ENCODE data around the gene TEX29.

TEX29 gene

GRCh38 chr13:111275995-111276618 lies 44.3 kb upstream of the TEX29 start:
- Histone ChIP-seq H3K79me2 (ENCODE audit: insufficient read depth, low read depth) (no peaks in the 10 kb centered on the region), H3K4me1 (ENCODE audit: low read depth, poor library complexity, severe bottlenecking) (no peaks in the 10 kb centered on the region), H3K27me3 (ENCODE audit: insufficient read depth, low read depth) (no peaks in the 10 kb centered on the region), H3K4me2 (no peak overlapping the region), H2AFZ (ENCODE audit: low read depth) (no peak overlapping the region), H3K4me3 (IDR thresholded peaks at IDR 0.05; ENCODE audit: insufficient read depth, low read depth, low read length) (no peak overlapping the region), H4K20me1 (ENCODE audit: insufficient read depth) (no peaks in the 10 kb centered on the region), H3K36me3 (ENCODE audit: insufficient read depth) (no peaks in the 10 kb centered on the region), H3K9ac (no peak overlapping the region), H3K27ac (no peak overlapping the region)
- TF ChIP-seq CTCF (conservative IDR thresholded peaks at IDR 0.05; ENCODE audit: low read depth, low read length) = no peak

GRCh38 chr13:111278258-111278657 lies 42.2 kb upstream of the TEX29 start:
- Histone ChIP-seq H3K4me2 (no peak overlapping the region), H3K4me3 (IDR thresholded peaks at IDR 0.05; ENCODE audit: insufficient read depth, low read depth, low read length) (no peak overlapping the region), H3K9ac (no peak overlapping the region), H3K79me2 (ENCODE audit: insufficient read depth, low read depth) (no peaks in the 10 kb centered on the region), H2AFZ (ENCODE audit: low read depth) (no peak overlapping the region), H3K36me3 (ENCODE audit: insufficient read depth) (no peaks in the 10 kb centered on the region), H3K27me3 (ENCODE audit: insufficient read depth, low read depth) (no peaks in the 10 kb centered on the region), H3K27ac (no peak overlapping the region), H4K20me1 (ENCODE audit: insufficient read depth) (no peaks in the 10 kb centered on the region), H3K4me1 (ENCODE audit: low read depth, poor library complexity, severe bottlenecking) (no peaks in the 10 kb centered on the region)
- no peak for TF ChIP-seq CTCF (conservative IDR thresholded peaks at IDR 0.05; ENCODE audit: low read depth, low read length)

DNA sequence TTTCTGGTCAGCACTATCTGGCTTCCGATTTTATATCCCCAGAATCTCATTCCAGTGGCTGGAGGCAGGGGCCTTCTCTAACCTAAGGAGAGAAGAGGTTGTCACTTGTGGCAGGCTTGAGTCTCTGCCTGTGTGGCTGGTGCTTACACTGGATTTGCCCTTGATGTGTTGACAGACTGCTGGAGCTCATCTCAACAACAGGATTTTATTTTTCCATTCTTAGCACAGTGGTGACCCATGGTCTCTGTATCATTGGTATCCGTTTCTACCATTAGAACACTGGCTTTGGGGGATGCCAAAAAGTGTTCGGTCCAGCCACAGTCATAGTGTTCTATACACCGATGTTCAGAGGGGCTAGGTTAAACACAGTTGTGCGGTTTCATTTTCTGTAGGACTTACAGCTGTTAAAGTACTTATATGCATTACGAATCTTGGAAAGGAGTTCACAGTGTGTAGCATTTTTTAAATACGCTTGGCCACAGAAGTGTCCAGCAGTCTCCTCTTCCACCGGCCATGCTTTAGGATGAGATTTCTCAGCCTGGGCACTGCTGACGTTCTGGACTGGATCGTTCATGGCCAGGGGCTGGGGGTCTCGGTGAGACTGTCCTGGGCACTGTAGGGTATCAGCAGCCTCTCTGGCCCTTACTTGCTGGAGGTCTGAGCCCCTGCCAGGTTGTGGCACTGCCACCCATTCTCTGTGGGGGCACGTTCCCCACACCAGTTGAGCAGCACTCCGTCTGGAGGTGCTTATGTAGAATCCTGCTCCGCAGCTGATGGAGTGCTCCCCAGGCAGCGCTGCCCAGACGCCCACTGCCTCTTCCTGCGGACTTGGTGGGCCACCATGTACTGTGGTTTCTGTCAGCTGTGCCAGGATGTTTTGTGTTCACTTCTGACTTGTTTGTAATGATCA lies 41.4 kb upstream of the TEX29 start:
- H3K36me3 ChIP-seq (ENCODE audit: insufficient read depth) = no peaks in the 10 kb centered on the region
- no peak overlapping the region for H3K9ac ChIP-seq
- H3K27ac ChIP-seq = no peak overlapping the region
- no peaks in the 10 kb centered on the region for H3K4me1 ChIP-seq (ENCODE audit: low read depth, poor library complexity, severe bottlenecking)
- H3K4me3 ChIP-seq (IDR thresholded peaks at IDR 0.05; ENCODE audit: insufficient read depth, low read depth, low read length) = no peak overlapping the region
- no peak overlapping the region for H3K4me2 ChIP-seq
- H3K27me3 ChIP-seq (ENCODE audit: insufficient read depth, low read depth) = no peaks in the 10 kb centered on the region
- H3K79me2 ChIP-seq (ENCODE audit: insufficient read depth, low read depth) = no peaks in the 10 kb centered on the region
- H2AFZ ChIP-seq (ENCODE audit: low read depth) = no peak overlapping the region
- TF ChIP-seq CTCF (conservative IDR thresholded peaks at IDR 0.05; ENCODE audit: low read depth, low read length) = no peak
- H4K20me1 ChIP-seq (ENCODE audit: insufficient read depth) = no peaks in the 10 kb centered on the region

DNA sequence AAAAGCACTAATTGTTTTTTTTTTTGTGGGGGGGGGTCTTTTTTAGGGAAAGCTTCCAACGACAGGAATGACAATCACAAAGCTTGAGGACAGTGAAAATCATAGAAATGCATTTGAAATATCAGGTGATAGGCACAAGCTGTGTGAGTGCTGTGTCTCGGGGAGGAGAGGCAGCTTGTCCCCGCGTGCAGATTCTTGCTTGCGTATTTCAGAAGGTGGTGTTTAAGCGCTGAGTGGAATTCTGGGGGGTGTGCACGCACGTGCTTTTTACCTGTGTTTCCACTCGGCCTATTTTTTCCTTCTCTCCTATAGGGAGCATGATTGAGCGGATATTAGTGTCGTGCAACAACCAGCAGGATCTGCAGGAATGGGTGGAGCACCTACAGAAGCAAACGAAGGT lies 40.2 kb upstream of the TEX29 start:
- H3K36me3 ChIP-seq (ENCODE audit: insufficient read depth) = no peaks in the 10 kb centered on the region
- H3K9ac ChIP-seq = no peak overlapping the region
- no peak overlapping the region for H3K4me2 ChIP-seq
- H2AFZ ChIP-seq (ENCODE audit: low read depth) = no peak overlapping the region
- no peak overlapping the region for H3K27ac ChIP-seq
- no peak for TF ChIP-seq CTCF (conservative IDR thresholded peaks at IDR 0.05; ENCODE audit: low read depth, low read length)
- no peak overlapping the region for H3K4me3 ChIP-seq (IDR thresholded peaks at IDR 0.05; ENCODE audit: insufficient read depth, low read depth, low read length)
- H3K4me1 ChIP-seq (ENCODE audit: low read depth, poor library complexity, severe bottlenecking) = no peaks in the 10 kb centered on the region
- no peaks in the 10 kb centered on the region for H4K20me1 ChIP-seq (ENCODE audit: insufficient read depth)
- no peaks in the 10 kb centered on the region for H3K27me3 ChIP-seq (ENCODE audit: insufficient read depth, low read depth)
- H3K79me2 ChIP-seq (ENCODE audit: insufficient read depth, low read depth) = no peaks in the 10 kb centered on the region

All from KMS-11 (cell line).